K562 (cell line): ENCODE data around the gene TOR1AIP2. TPM values are rescaled to one million over a fixed set of nuclear protein-coding genes. Genes with fewer than 3 reads are reported as not detected.
A peak's percentile ranks its signal among the peaks of the same experiment; 100 is the strongest.

ENCODE experiments used
- ATAC-seq: fragments of 200-7000 bp; cut with Tn5 transposase; 3 replicates; pipeline ENCODE4 v1.9.1; 2020; ENCODE audit warnings: moderate library complexity
- BruUV-seq: library from RNA; stranded (reverse); fragments of 400-500 nt; replicated peaks from 2 replicates; lab custom pipeline; 2021; lab: Mats Ljungman, UMichigan
- CTCF ChIA-PET: fragments of 300-600 bp; formaldehyde crosslinking; extraction: SDS; loops from one replicate; lab custom pipeline; 2021; ENCODE audit warnings: low intra/inter-chr PET ratio; lab: Yijun Ruan, JAX
- POLR2A ChIA-PET: fragments of 300-600, 350-650 bp; sonication (Branson Sonifier 250); formaldehyde crosslinking; extraction: SDS; loops from one replicate; lab custom pipeline; 2021; ENCODE audit warnings: antibody characterized with exemption, inconsistent platforms; lab: Yijun Ruan, JAX
- DNase-seq, 4 experiments: peaks; one replicate each; pipeline versions ENCODE4 v3.0.0 to v3.0.0-alpha.2; 2011 to 2018; ENCODE audit warnings: low spot score in 3 of 4, mixed read lengths in 3 of 4; ENCODE audit errors: extremely low read depth in 1 of 4
- FAIRE-seq: peaks from 2 replicates; lab custom pipeline; 2011; peaks lifted over from hg19 to GRCh38; lab: Jason Lieb, UNC
- H2AFZ ChIP-seq: 2 replicates; pipeline ENCODE4 v1.6.0; 2011; ENCODE audit warnings: low read depth, low read length, control low read depth, inconsistent platforms
- H3K27ac ChIP-seq: fragments of 200-600 bp; 3 replicates; pipeline ENCODE4 v1.8.0; 2011; ENCODE audit warnings: low read depth, mild to moderate bottlenecking, control low read depth, inconsistent platforms, low read length, moderate library complexity, mixed read lengths; ENCODE audit errors: extremely low read depth
- H3K27me3 ChIP-seq, 2 experiments: fragments of 300-600 bp in 1 of 2; 2 replicates in 1 of 2; 3 replicates in 1 of 2; pipeline versions ENCODE4 v1.6.0 to v1.8.0; 2011; ENCODE audit warnings: inconsistent platforms in 2 of 2, low read length in 2 of 2, mild to moderate bottlenecking in 1 of 2, mixed read lengths in 1 of 2, moderate library complexity in 1 of 2; ENCODE audit not compliant: control insufficient read depth in 2 of 2, insufficient read depth in 2 of 2
- H3K36me3 ChIP-seq: fragments of 300-600 bp; 3 replicates; pipeline ENCODE4 v1.8.0; 2011; ENCODE audit warnings: mild to moderate bottlenecking, low read length, inconsistent platforms; ENCODE audit not compliant: control insufficient read depth, insufficient read depth
- H3K4me1 ChIP-seq, 2 experiments: fragments of 200-600 bp in 1 of 2; replicated peaks in 1 of 2; 2 replicates in 1 of 2; 3 replicates in 1 of 2; pipeline versions ENCODE4 v1.5.1 to v1.8.0; 2011; ENCODE audit warnings: inconsistent platforms in 2 of 2, low read length in 2 of 2, mild to moderate bottlenecking in 1 of 2, mixed read lengths in 1 of 2, moderate library complexity in 1 of 2; ENCODE audit not compliant: control insufficient read depth in 2 of 2, insufficient read depth in 2 of 2
- H3K4me2 ChIP-seq: 2 replicates; pipeline ENCODE4 v1.6.1; 2011; ENCODE audit warnings: low read length, control low read depth, inconsistent platforms, mixed read lengths; ENCODE audit not compliant: insufficient read depth
- H3K4me3 ChIP-seq: fragments of 200-600 bp; sonication (generic), shearing (Covaris generic); 2 replicates; pipeline ENCODE4 v1.5.1; 2016; ENCODE audit warnings: control low read depth, inconsistent platforms
- H3K79me2 ChIP-seq: fragments of 200-600 bp; 3 replicates; pipeline ENCODE4 v1.8.0; 2011; ENCODE audit warnings: low read length, inconsistent platforms; ENCODE audit not compliant: control insufficient read depth, insufficient read depth
- H3K9ac ChIP-seq, 2 experiments: 2 replicates each; pipeline versions ENCODE4 v1.6.0 to v1.6.1; 2011; ENCODE audit warnings: low read depth in 2 of 2, low read length in 2 of 2, control low read depth in 1 of 2, inconsistent platforms in 1 of 2, mild to moderate bottlenecking in 1 of 2, mixed read lengths in 1 of 2; ENCODE audit not compliant: insufficient read depth in 1 of 2
- H3K9me1 ChIP-seq: one replicate; pipeline ENCODE4 v1.6.0; 2011; ENCODE audit warnings: inconsistent platforms, mild to moderate bottlenecking, low read length, moderate library complexity; ENCODE audit not compliant: control insufficient read depth, insufficient read depth
- H3K9me3 ChIP-seq: replicated peaks from 2 replicates; pipeline ENCODE4 v1.5.1; 2011; ENCODE audit warnings: low read depth, low read length, inconsistent platforms; ENCODE audit not compliant: control insufficient read depth, insufficient read depth
- H4K20me1 ChIP-seq: replicated peaks from 2 replicates; pipeline ENCODE4 v1.6.1; 2011; ENCODE audit warnings: low read length, inconsistent platforms, mixed read lengths; ENCODE audit not compliant: control insufficient read depth, insufficient read depth
- ATF4 ChIP-seq: fragments of 450-650 bp; formaldehyde crosslinking; IDR thresholded peaks from 2 replicates; pipeline ENCODE4 v1.4.0; 2022; ENCODE audit warnings: mild to moderate bottlenecking, moderate library complexity
- BRCA1 ChIP-seq, 2 experiments: fragments of 450-650 bp in 1 of 2; sonication (generic) in 1 of 2; formaldehyde crosslinking in 1 of 2; IDR thresholded peaks; 2 replicates each; pipeline versions ENCODE4 v1.5.0 to v1.6.1; 2017 to 2020; ENCODE audit warnings: mild to moderate bottlenecking in 1 of 2, missing genetic modification reagents in 1 of 2
- CBX1 ChIP-seq: sonication (generic); IDR thresholded peaks from 2 replicates; pipeline ENCODE4 v1.6.1; 2016; ENCODE audit warnings: antibody characterized with exemption, low read depth, mild to moderate bottlenecking
- DDX20 ChIP-seq: fragments of 450-650 bp; IDR thresholded peaks from 2 replicates; pipeline ENCODE4 v1.6.1; 2016; ENCODE audit warnings: missing genetic modification characterization, low read depth, mild to moderate bottlenecking, missing compliant biosample characterization, moderate library complexity
- ETV6 ChIP-seq, 3 experiments: fragments of 150-350 bp in 1 of 3; sonication (generic) in 1 of 3; formaldehyde crosslinking in 1 of 3; IDR thresholded peaks; 2 replicates each; pipeline versions ENCODE4 v1.6.1 to v1.8.0; 2014 to 2022; ENCODE audit warnings: borderline replicate concordance in 2 of 3, low read depth in 2 of 3, antibody characterized with exemption in 1 of 3, low read length in 1 of 3, mild to moderate bottlenecking in 1 of 3, missing genetic modification reagents in 1 of 3
- MYC ChIP-seq, 2 experiments: fragments of 250-450 bp in 1 of 2; sonication (Bioruptor Pico) in 1 of 2; IDR thresholded peaks; 2 replicates each; pipeline versions ENCODE4 v1.5.1 to v1.6.1; 2012 to 2021; ENCODE audit warnings: low read depth in 2 of 2, borderline replicate concordance in 1 of 2, improper control_type of control experiment in 1 of 2, low read length in 1 of 2, mild to moderate bottlenecking in 1 of 2, moderate library complexity in 1 of 2
- PPARD ChIP-seq: fragments of 250-450 bp; sonication (Bioruptor Pico); IDR thresholded peaks from 2 replicates; pipeline ENCODE4 v1.8.0; 2022; ENCODE audit warnings: inconsistent platforms, mild to moderate bottlenecking, moderate library complexity
- SIN3A ChIP-seq, 2 experiments: fragments of 150-350 bp in 1 of 2; IDR thresholded peaks; 2 replicates each; pipeline ENCODE4 v1.6.1; 2011 to 2016; ENCODE audit warnings: borderline replicate concordance in 2 of 2, low read depth in 2 of 2, low read length in 2 of 2, mild to moderate bottlenecking in 2 of 2, moderate library complexity in 2 of 2; ENCODE audit not compliant: control insufficient read depth in 1 of 2
- SMARCA4 ChIP-seq: fragments of 450-650 bp; IDR thresholded peaks from 2 replicates; pipeline ENCODE4 v1.6.1; 2016
- STAT5A ChIP-seq: IDR thresholded peaks from 2 replicates; pipeline ENCODE4 v1.6.1; 2012; ENCODE audit warnings: low read length, inconsistent platforms, borderline replicate concordance
- TAF15 ChIP-seq: fragments of 200-400 bp; formaldehyde crosslinking; IDR thresholded peaks from 2 replicates; pipeline ENCODE4 v1.6.1; 2017; ENCODE audit warnings: mild to moderate bottlenecking, low read depth, low read length, moderate library complexity
- THAP12 ChIP-seq: fragments of 250-450 bp; sonication (Bioruptor Pico); IDR thresholded peaks from 2 replicates; pipeline ENCODE4 v1.9.0; 2021; ENCODE audit warnings: mild to moderate bottlenecking, inconsistent platforms
- XRCC4 ChIP-seq: IDR thresholded peaks from one replicate; pipeline ENCODE4 v1.6.1; 2011; ENCODE audit not compliant: insufficient read depth, insufficient read length; ENCODE audit errors: extremely low read depth
- ZNF354B ChIP-seq: fragments of 250-450 bp; sonication (Bioruptor Pico); IDR thresholded peaks from 2 replicates; pipeline ENCODE4 v1.4.0; 2020
- ZNF436 ChIP-seq: fragments of 250-450, 450-650 bp; sonication (Bioruptor Pico); formaldehyde crosslinking; IDR thresholded peaks from 2 replicates; pipeline ENCODE4 v1.7.0; 2020; ENCODE audit warnings: mild to moderate bottlenecking
- WGBS: fragments of 100-300 bp; shearing (Covaris generic); methylation state at CpG from one replicate; pipeline ENCODE4 v1.1.6; 2016; ENCODE audit warnings: low coverage, mixed read lengths; ENCODE audit not compliant: insufficient coverage; ENCODE audit errors: missing lambda C conversion rate; 5-methylcytosine and 5-hydroxymethylcytosine counted together
- in situ Hi-C: fragments of 300-500 bp; cut with MboI; formaldehyde crosslinking; loops from 4 replicates; pipeline ENCODE4 v1.15.0; 2018; ENCODE audit warnings: inconsistent platforms, mixed read lengths
- intact Hi-C: fragments of 100-400 bp; cut with micrococcal nuclease; formaldehyde crosslinking; loops from 2 replicates; pipeline ENCODE4 v1.14.2; 2022
- polyA plus RNA-seq, 8 experiments: library from polyadenylated mRNA; depleted of rRNA in 4 of 8; stranded (reverse) in 5 of 8; unstranded in 3 of 8; fragments of >200 nt; fragmentation: Nextera tagmentation in 2 of 8; fragmentation: Illumina TruSeq in 1 of 8; extraction: Ambion mirVana in 2 of 8; extraction: Trizol in 1 of 8; gene quantifications; 2 replicates each; pipeline versions ENCODE4 v1.2.1 to v1.2.3, GENCODE V29; 2011 to 2014; ENCODE audit warnings: inconsistent platforms in 1 of 8, missing spikeins in 1 of 8
- total RNA-seq, 7 experiments: library from RNA; depleted of rRNA in 6 of 7; stranded (reverse); fragments of >200 nt in 6 of 7; fragmentation: Illumina TruSeq in 2 of 7; extraction: Trizol in 2 of 7; gene quantifications; 2 replicates each; pipeline versions ENCODE4 v1.2.1 to v1.2.3, GENCODE V29; 2011 to 2021; ENCODE audit warnings: low replicate concordance in 1 of 7

The TOR1AIP2 gene
- total and polyA plus RNA-seq, 9 of the 15 experiments (the other 6 are each of a cell fraction or from before 2014, with no cell fraction given): 16.7 to 122 (median 41.4) TPM

GRCh38 chr1:179882253-179883039 is 4.8 kb upstream of the TOR1AIP2 start, which contains the start of gene TOR1AIP1:
TSS of gene TOR1AIP1 (plus strand) at chr1:179882285. CDS start at chr1:179882503, 218 bp downstream.
- no TSS peak for BruUV-seq
- no peak for TF ChIP-seq BRCA1 (IDR thresholded peaks at IDR 0.05)
- no peak for TF ChIP-seq BRCA1 (CRISPR knock-in tag; IDR thresholded peaks at IDR 0.05)
- peak; percentile 64 for TF ChIP-seq ZNF354B (CRISPR knock-in tag)
- TF ChIP-seq STAT5A: peak; percentile 80
- peak; percentile 89 for TF ChIP-seq CBX1
- TF ChIP-seq MYC (IDR thresholded peaks at IDR 0.05; ENCODE audit: low read depth, low read length): peak; percentile 79
- peak; percentile 30; the same call in 1 of the 2 replicates for TF ChIP-seq MYC (CRISPR knock-in tag; IDR thresholded peaks at IDR 0.05; ENCODE audit: borderline replicate concordance, low read depth)
- no peak for TF ChIP-seq ZNF436 (CRISPR knock-in tag)
- peak; percentile 79 to 85; a peak in 2 of 4 replicates for TF ChIP-seq SIN3A (IDR thresholded peaks at IDR 0.05; ENCODE audit: borderline replicate concordance in 2 of 2, control insufficient read depth in 1 of 2, low read depth in 2 of 2, low read length in 2 of 2)
- peak; percentile 52 to 64; a peak in 1 of 4 replicates for TF ChIP-seq ETV6 (IDR thresholded peaks at IDR 0.05; ENCODE audit: borderline replicate concordance in 1 of 2, low read depth in 2 of 2, low read length in 1 of 2)
- TF ChIP-seq ETV6 (CRISPR knock-in tag; IDR thresholded peaks at IDR 0.05; ENCODE audit: borderline replicate concordance): 0 out of 2 replicates have a peak, but pooled peaks have one; percentile 72
- TF ChIP-seq XRCC4: no peak
- TF ChIP-seq TAF15: no peak
- TF ChIP-seq DDX20 (tag): no peak
- no peak for TF ChIP-seq PPARD
- TF ChIP-seq SMARCA4: peak; percentile 67
- TF ChIP-seq ATF4: peak; percentile 65
- TF ChIP-seq THAP12: peak; percentile 25; the same call in 1 of the 2 replicates

More at GRCh38 chr1:179882253-179883039, 4.8 kb upstream of the TOR1AIP2 start, which contains the start of gene TOR1AIP1:
- Histone ChIP-seq H3K36me3 (peaks cover 31% of the 10 kb centered on the region; the same call in 2 of the 3 replicates), H3K9me3 (no peaks in the 10 kb centered on the region), H3K4me3 (peak within 1 kb of the TSS; percentile 87), H4K20me1 (no peaks in the 10 kb centered on the region), H3K4me1 (peaks cover 12% of the 10 kb centered on the region in 2 experiments; a peak in 4 of 5 replicates), H3K9ac (peak within 1 kb of the TSS; percentile 97 to 98), H2AFZ (peak within 1 kb of the TSS; percentile 98), H3K27me3 (no peaks in the 10 kb centered on the region), H3K4me2 (peak within 1 kb of the TSS; percentile 98), H3K9me1 (no peaks in the 10 kb centered on the region), H3K27ac (peak within 1 kb of the TSS; percentile 98), H3K79me2 (peaks cover 56% of the 10 kb centered on the region)
- POLR2A ChIA-PET: interaction anchor here (0.6 to 2.1 kb wide), 33 partner anchors 8 to 1646 kb away, joined by 3 to 15 read pairs (median 4); partner anchors contain the start of gene CEP350
- peak; percentile 77 for FAIRE-seq
- CTCF ChIA-PET: interaction anchor here (0.8 kb wide), 1 partner anchor 71 kb away, joined by 4 read pairs; no protein-coding TSS in a partner anchor
- under 1% methylated on average over 72 of the region's 72 CpGs for WGBS
- intact Hi-C loops (loop anchor here (2.0 to 10.0 kb wide), 2 partner anchors 72 to 172 kb away; partner anchors contain the start of gene CEP350), in situ Hi-C loops (no loop called here)
- DNase-seq: peak; percentile 91 to 99 (median 94)
- peak; percentile 88 for ATAC-seq
